Dermis microvascular lymphatic vessel endothelial cell (primary cell): ENCODE measurements around the gene CA10. TPM values are rescaled to one million over a fixed set of nuclear protein-coding genes. Genes with fewer than 3 reads are reported as not detected.

ENCODE experiments used
- DNase-seq, 2 donors: peaks; one replicate each; pipeline versions ENCODE4 v3.0.0 to v3.0.0-alpha.2; 2010; ENCODE audit warnings: low read depth in 2 of 2
- total RNA-seq: library from RNA; depleted of rRNA; stranded (reverse); fragments of >200 nt; gene quantifications from 2 replicates; pipeline ENCODE4 v1.2.1, GENCODE V29; 2014

The CA10 gene
- total RNA-seq, 1 donor from 2014 or later = not detected

- no peak for DNase-seq
These were observed 506.8 kb downstream of the CA10 start for GRCh38 chr17:51651513-51652298.

GRCh38 chr17:51650772-51651171 lies 507.7 kb downstream of the CA10 start:
- no peak for DNase-seq

GRCh38 chr17:51650202-51650601 lies 508.3 kb downstream of the CA10 start:
- DNase-seq = no peak

GRCh38 chr17:51647826-51648225 lies 510.7 kb downstream of the CA10 start:
- DNase-seq = no peak

DNA sequence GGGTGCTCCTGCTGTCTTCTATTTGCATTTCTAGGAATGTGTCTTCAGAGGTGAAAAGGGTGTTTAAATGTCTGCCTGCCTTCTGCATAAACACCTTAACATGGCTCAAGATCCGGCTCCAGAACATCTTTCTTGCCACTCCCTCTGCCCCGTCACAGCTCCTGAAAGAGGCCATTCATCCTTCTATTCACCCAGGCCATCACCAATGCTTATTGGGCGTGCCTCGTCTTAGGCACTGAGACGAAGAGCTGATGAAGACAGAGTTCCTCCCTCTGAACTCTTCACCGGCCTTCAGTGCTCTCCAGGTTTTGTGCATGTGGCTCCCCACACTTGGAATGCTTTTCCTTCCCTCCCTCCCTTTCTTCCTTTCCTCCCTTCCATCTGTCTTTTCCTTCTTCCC lies 511.4 kb downstream of the CA10 start:
- no peak for DNase-seq

- no peak for DNase-seq
These were observed 512.0 kb downstream of the CA10 start for GRCh38 chr17:51646539-51646938.

- DNase-seq = no peak
These were observed 513.5 kb downstream of the CA10 start for GRCh38 chr17:51645056-51645455.

DNA sequence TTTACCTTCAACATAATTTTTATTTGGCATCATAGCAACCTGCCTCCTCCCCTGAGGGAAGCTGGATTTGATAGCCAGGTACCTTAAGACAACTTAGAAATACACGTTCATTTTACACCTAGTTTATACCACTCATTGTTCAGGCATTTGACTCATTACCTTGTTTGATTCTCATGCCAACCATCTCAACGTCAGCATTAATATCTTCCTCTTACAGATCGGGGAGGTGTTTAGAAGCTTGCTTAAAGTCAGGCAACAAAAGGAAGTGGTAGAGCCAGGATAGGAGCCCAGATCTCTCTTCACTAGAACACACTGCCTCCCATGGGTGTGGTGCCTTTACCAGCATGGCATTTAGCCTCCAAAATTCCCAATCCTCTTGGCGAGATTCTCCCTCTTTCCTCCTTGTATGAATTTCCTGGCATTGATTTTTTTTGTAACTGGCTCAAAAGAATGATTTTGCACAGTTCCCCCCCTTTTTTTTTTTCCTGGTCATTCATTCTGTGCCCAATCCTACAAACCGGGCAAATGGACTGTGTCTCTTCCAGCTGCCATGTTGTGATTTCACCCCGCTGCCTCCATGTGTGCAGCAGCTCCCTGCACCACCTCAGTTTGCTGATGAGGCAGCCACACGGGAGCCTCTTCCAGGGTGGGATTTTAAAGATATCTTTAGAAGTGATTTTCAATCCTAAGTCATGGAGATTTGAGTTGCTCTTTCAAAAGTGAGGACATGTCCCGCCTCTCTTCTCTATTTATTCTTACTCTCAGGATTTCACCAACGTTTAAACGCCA lies 514.6 kb downstream of the CA10 start:
- no peak for DNase-seq

GRCh38 chr17:51642029-51642428 lies 516.5 kb downstream of the CA10 start:
- no peak for DNase-seq

GRCh38 chr17:51640108-51640622 lies 518.3 kb downstream of the CA10 start:
- no peak for DNase-seq

- no peak for DNase-seq
These were observed 519.5 kb downstream of the CA10 start for GRCh38 chr17:51638971-51639370.

GRCh38 chr17:51636291-51636690 lies 522.2 kb downstream of the CA10 start:
- DNase-seq = no peak

- no peak for DNase-seq
These were observed 528.3 kb downstream of the CA10 start for GRCh38 chr17:51630101-51630671.

- no peak for DNase-seq
These were observed 529.3 kb downstream of the CA10 start for GRCh38 chr17:51629232-51629631.

DNA sequence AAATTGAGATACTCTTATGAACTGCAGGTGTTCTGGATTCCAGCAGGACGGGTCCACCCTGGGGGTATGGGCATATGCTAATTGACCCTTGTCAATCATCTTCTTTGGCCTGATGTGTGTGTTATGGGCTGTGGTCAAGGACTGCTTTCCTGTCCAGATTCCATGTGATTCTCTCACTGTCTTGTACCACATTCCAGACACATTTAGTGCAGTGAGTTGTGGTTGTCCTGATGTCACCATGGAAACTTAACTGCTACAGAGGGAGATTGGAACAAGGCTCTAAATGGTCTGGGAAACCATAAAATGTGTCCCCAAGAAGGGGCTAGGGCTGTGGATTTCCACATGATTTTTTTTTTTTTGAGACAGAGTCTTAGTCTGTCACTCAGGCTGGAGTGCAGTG lies 530.7 kb downstream of the CA10 start:
- DNase-seq = no peak

GRCh38 chr17:51618476-51618875 lies 540.0 kb downstream of the CA10 start:
- DNase-seq = no peak

- no peak for DNase-seq
These were observed 540.5 kb downstream of the CA10 start for GRCh38 chr17:51617986-51618385.

DNA sequence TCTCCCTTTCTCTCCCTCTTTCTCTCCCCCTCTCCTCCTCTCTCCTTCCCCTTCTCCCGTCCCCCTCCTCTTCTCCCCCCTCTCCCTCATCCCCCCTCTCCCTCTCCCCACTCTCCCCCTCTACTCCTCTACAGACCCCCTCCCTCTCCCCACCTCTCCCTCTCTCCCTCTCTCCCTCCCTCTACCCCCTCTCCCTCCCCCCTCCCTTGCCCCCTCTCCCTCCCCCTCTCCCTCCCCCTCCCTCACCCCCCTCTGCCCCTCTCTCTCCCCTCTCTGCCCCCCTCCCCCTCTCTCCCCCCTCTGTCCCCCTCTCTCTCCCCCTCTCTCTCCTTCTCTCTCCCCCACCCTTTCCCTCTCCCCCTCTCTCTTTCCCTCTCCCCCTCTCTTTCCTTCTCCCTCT lies 545.3 kb downstream of the CA10 start:
- DNase-seq = no peak

DNA sequence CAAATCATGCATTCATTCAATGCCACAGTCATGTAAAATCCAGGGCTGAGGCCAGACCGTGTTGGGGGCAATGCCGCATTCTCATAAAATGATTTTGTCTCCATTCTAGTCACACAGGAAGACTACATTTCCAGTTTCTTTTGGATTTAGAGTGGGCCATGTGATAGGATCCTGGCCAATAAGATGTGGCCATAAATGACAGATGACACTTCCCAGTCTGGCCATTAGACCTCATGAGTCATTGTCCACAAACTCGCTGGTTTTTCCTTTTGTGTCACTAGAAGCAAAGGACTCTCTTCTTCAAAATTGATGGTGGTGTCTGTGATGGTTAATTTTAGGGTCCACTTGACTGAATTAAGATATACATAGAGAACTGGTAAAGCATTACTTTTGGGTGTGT lies 545.8 kb downstream of the CA10 start:
- DNase-seq = no peak

GRCh38 chr17:51611585-51611984 lies 546.9 kb downstream of the CA10 start:
- DNase-seq = peak in 1 of 2 donors; percentile 3

DNA sequence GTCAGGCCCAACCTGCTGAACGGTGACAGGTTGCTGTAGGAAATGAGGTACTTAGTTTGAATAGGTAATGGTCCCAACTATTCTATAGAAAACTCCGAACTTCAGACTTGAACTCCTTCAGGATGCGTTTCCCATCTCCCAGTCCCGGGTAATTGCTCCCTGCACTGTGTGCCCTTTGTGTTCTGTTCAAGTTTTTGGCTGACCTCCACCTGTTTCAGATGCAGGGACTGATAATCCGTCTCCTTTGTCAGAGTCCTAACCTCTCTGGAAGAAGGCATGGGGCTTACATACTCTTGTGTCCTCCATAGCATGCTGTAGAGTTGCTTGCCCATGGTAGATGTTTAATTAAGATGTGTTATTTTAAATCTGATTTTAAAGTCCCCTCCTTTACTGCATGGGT lies 547.7 kb downstream of the CA10 start:
- no peak for DNase-seq

- no peak for DNase-seq
These were observed 548.4 kb downstream of the CA10 start for GRCh38 chr17:51610155-51610554.
